ENCODE results near the gene C4BPA.
A peak's percentile ranks its signal among the peaks of the same experiment; 100 is the strongest.

Gene C4BPA

DNA sequence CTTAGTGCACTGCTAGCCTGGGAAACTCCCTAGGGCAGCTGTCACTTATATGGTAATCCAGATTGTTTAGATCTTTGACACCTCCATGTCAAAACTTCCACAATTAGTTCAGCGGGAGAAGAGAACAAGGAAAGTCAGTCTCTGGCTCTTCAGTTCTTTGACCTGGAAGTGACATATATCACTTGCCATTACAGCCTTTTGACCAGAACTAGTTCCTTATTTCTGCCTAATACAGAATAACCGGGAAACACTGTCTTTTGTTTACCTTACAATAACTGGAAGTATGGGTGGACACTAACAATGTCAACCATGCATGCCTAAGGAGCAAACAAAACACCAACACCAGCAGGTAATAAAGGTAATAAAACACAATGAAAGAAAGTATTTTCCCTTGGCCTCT lies 68.3 kb downstream of the C4BPA start:
- H3K36me3 ChIP-seq (replicated peaks; ENCODE audit: low read depth, low read length): no peaks in the 10 kb centered on the region
- no peaks in the 10 kb centered on the region for H3K27me3 ChIP-seq (ENCODE audit: low read depth, low read length)
- TF ChIP-seq EZH2phosphoT487 (IDR thresholded peaks at IDR 0.05; ENCODE audit: low read depth): no peak
- TF ChIP-seq, protein P1, sequence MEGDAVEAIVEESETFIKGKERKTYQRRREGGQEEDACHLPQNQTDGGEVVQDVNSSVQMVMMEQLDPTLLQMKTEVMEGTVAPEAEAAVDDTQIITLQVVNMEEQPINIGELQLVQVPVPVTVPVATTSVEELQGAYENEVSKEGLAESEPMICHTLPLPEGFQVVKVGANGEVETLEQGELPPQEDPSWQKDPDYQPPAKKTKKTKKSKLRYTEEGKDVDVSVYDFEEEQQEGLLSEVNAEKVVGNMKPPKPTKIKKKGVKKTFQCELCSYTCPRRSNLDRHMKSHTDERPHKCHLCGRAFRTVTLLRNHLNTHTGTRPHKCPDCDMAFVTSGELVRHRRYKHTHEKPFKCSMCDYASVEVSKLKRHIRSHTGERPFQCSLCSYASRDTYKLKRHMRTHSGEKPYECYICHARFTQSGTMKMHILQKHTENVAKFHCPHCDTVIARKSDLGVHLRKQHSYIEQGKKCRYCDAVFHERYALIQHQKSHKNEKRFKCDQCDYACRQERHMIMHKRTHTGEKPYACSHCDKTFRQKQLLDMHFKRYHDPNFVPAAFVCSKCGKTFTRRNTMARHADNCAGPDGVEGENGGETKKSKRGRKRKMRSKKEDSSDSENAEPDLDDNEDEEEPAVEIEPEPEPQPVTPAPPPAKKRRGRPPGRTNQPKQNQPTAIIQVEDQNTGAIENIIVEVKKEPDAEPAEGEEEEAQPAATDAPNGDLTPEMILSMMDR (IDR thresholded peaks at IDR 0.05; ENCODE audit: low read depth, low read length): no peak
- H3K4me3 ChIP-seq (ENCODE audit: low read length): peak overlapping the region; percentile 27
- H3K9me3 ChIP-seq (ENCODE audit: insufficient read depth, low read length): no peaks in the 10 kb centered on the region
- no peaks in the 10 kb centered on the region for H3K79me2 ChIP-seq (ENCODE audit: low read length)
- peaks cover 32% of the 10 kb centered on the region for H3K4me1 ChIP-seq (ENCODE audit: low read length)
- peak overlapping the region; percentile 60 for H3K4me2 ChIP-seq (ENCODE audit: low read length)
- no peak overlapping the region for H2AFZ ChIP-seq (ENCODE audit: low read depth, low read length)
- H3K9ac ChIP-seq (ENCODE audit: low read length): no peak overlapping the region
- H4K20me1 ChIP-seq (ENCODE audit: insufficient read depth, low read length): no peaks in the 10 kb centered on the region
- no peak overlapping the region for H3K27ac ChIP-seq (ENCODE audit: low read length)

DNA sequence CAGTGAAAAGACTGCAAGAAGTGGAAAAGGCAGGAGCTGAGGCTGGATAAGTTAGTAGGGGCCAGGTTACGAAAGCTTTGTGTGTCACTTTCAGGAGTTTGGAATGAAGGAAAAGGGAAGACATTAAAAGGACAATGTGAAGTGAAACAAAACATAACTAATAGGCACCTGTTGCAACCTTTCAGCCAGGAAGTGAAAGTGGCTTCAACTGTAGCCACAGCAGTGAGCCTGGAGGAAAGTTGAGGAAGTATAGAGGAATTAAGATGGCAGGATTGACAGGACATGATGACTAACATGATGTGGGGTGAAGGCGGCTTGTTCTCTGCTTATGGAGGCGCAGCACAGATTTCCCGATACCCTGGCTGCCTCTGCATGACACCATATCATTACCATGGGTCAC lies 68.9 kb downstream of the C4BPA start:
- Histone ChIP-seq H3K79me2 (ENCODE audit: low read length) (no peaks in the 10 kb centered on the region), H3K4me3 (ENCODE audit: low read length) (peak overlapping the region; percentile 27), H4K20me1 (ENCODE audit: insufficient read depth, low read length) (no peaks in the 10 kb centered on the region), H3K27ac (ENCODE audit: low read length) (no peak overlapping the region), H2AFZ (ENCODE audit: low read depth, low read length) (no peak overlapping the region), H3K9me3 (ENCODE audit: insufficient read depth, low read length) (no peaks in the 10 kb centered on the region), H3K4me2 (ENCODE audit: low read length) (peak overlapping the region; percentile 60), H3K36me3 (replicated peaks; ENCODE audit: low read depth, low read length) (no peaks in the 10 kb centered on the region), H3K27me3 (ENCODE audit: low read depth, low read length) (peaks cover 1% of the 10 kb centered on the region; the same call in 1 of the 2 replicates), H3K9ac (ENCODE audit: low read length) (no peak overlapping the region), H3K4me1 (ENCODE audit: low read length) (peaks cover 32% of the 10 kb centered on the region)
- TF ChIP-seq, protein P1 (IDR thresholded peaks at IDR 0.05; ENCODE audit: low read depth, low read length): no peak
- TF ChIP-seq EZH2phosphoT487 (IDR thresholded peaks at IDR 0.05; ENCODE audit: low read depth): no peak

DNA sequence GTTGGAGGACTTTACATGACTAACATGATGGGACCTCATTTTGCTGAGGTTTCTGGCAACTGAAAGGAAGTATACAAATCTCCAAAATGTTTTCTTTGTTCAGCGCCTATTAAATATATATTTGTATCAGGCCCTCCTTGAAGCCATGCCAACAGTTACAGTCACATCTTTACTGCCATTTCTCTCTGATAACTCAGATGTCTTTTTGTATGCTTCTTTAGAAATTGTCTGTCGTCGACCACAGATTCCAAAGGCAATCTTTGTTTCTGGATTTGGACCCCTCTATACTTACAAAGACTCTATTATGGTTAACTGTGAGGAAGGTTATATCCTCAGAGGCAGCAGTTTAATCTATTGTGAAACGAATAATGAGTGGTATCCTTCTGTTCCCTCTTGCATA lies 69.4 kb downstream of the C4BPA start:
- peaks cover 32% of the 10 kb centered on the region for H3K4me1 ChIP-seq (ENCODE audit: low read length)
- no peak overlapping the region for H3K27ac ChIP-seq (ENCODE audit: low read length)
- H3K9ac ChIP-seq (ENCODE audit: low read length): no peak overlapping the region
- H3K9me3 ChIP-seq (ENCODE audit: insufficient read depth, low read length): no peaks in the 10 kb centered on the region
- TF ChIP-seq, protein P1 (IDR thresholded peaks at IDR 0.05; ENCODE audit: low read depth, low read length): no peak
- no peak for TF ChIP-seq EZH2phosphoT487 (IDR thresholded peaks at IDR 0.05; ENCODE audit: low read depth)
- H3K27me3 ChIP-seq (ENCODE audit: low read depth, low read length): peaks cover 3% of the 10 kb centered on the region; the same call in 1 of the 2 replicates
- H3K36me3 ChIP-seq (replicated peaks; ENCODE audit: low read depth, low read length): no peaks in the 10 kb centered on the region
- peak overlapping the region; percentile 60; the same call in 1 of the 2 replicates for H3K4me2 ChIP-seq (ENCODE audit: low read length)
- no peaks in the 10 kb centered on the region for H3K79me2 ChIP-seq (ENCODE audit: low read length)
- H4K20me1 ChIP-seq (ENCODE audit: insufficient read depth, low read length): no peaks in the 10 kb centered on the region
- no peak overlapping the region for H3K4me3 ChIP-seq (ENCODE audit: low read length)
- H2AFZ ChIP-seq (ENCODE audit: low read depth, low read length): no peak overlapping the region

DNA sequence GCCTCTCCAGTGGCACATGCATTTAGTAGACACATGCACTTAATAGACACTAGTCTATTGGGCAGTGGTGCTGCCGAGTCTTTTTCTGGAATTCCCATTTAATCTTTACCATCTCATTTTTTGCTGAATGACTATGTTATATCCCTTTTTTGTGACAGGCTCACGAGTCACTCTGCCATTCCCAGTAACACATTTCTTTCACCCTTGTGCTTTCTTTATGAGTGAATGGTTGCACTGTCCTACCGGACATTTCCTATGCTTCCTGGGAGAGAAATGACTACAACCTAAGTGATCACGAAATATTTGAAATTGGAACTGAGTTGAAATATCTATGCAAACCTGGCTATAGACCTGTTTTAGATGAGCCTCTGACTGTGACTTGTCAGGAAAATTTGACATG lies 70.9 kb downstream of the C4BPA start:
- Histone ChIP-seq H4K20me1 (ENCODE audit: insufficient read depth, low read length) (no peaks in the 10 kb centered on the region), H3K9ac (ENCODE audit: low read length) (no peak overlapping the region), H3K27me3 (ENCODE audit: low read depth, low read length) (peaks cover 3% of the 10 kb centered on the region; the same call in 1 of the 2 replicates), H3K79me2 (ENCODE audit: low read length) (no peaks in the 10 kb centered on the region), H3K36me3 (replicated peaks; ENCODE audit: low read depth, low read length) (no peaks in the 10 kb centered on the region), H3K4me2 (ENCODE audit: low read length) (no peak overlapping the region), H2AFZ (ENCODE audit: low read depth, low read length) (no peak overlapping the region), H3K4me3 (ENCODE audit: low read length) (no peak overlapping the region), H3K9me3 (ENCODE audit: insufficient read depth, low read length) (no peaks in the 10 kb centered on the region), H3K4me1 (ENCODE audit: low read length) (peaks cover 32% of the 10 kb centered on the region), H3K27ac (ENCODE audit: low read length) (no peak overlapping the region)
- no peak for TF ChIP-seq EZH2phosphoT487 (IDR thresholded peaks at IDR 0.05; ENCODE audit: low read depth)
- TF ChIP-seq, protein P1 (IDR thresholded peaks at IDR 0.05; ENCODE audit: low read depth, low read length): no peak
